PC-3 (cell line): Measurements from ENCODE around the gene PBX3. TPM values are rescaled to one million over a fixed set of nuclear protein-coding genes. Genes with fewer than 3 reads are reported as not detected.

ENCODE experiments used
- ATAC-seq: fragments of 200-7000 bp; cut with Tn5 transposase; 2 replicates; pipeline ENCODE4 v1.9.1; 2020; ENCODE audit warnings: mild to moderate bottlenecking, moderate library complexity
- BruUV-seq: library from RNA; stranded (reverse); fragments of 400-500 nt; replicated peaks from 2 replicates; lab custom pipeline; 2021; lab: Mats Ljungman, UMichigan
- CTCF ChIA-PET: fragments of 300-600 bp; sonication (Branson Sonifier 250); formaldehyde crosslinking; loops from one replicate; lab custom pipeline; 2022; ENCODE audit warnings: antibody characterized with exemption; lab: Charles Lee
- POLR2A ChIA-PET: fragments of 300-600 bp; sonication (Branson Sonifier 250); formaldehyde crosslinking; loops from one replicate; lab custom pipeline; 2022; ENCODE audit warnings: antibody characterized with exemption; ENCODE audit not compliant: unreplicated experiment; lab: Charles Lee
- DNase-seq: peaks from one replicate; pipeline ENCODE4 v3.0.0-alpha.2; 2015
- H2AFZ ChIP-seq: fragments of 300-600 bp; sonication (generic); 2 replicates; pipeline ENCODE4 v1.6.0; 2016; ENCODE audit warnings: antibody characterized with exemption, low read length
- H3F3A ChIP-seq: fragments of 300-600 bp; sonication (generic); one replicate; pipeline ENCODE4 v1.6.0; 2017; ENCODE audit warnings: antibody characterized with exemption, low read length, control low read depth, mild to moderate bottlenecking; ENCODE audit not compliant: unreplicated experiment
- H3K27ac ChIP-seq: fragments of 300-600 bp; sonication (generic); 2 replicates; pipeline ENCODE4 v1.5.1; 2016; ENCODE audit warnings: mild to moderate bottlenecking, low read length
- H3K27me3 ChIP-seq: fragments of 300-600 bp; sonication (generic); 2 replicates; pipeline ENCODE4 v1.6.1; 2016; ENCODE audit warnings: low read length, mixed read lengths
- H3K36me3 ChIP-seq: fragments of 300-600 bp; sonication (generic); 2 replicates; pipeline ENCODE4 v1.6.1; 2016; ENCODE audit warnings: low read depth, mixed run types, low read length, mixed read lengths
- H3K4me1 ChIP-seq: fragments of 300-600 bp; sonication (generic); 2 replicates; pipeline ENCODE4 v1.5.1; 2016; ENCODE audit warnings: low read length; ENCODE audit not compliant: insufficient read depth
- H3K4me2 ChIP-seq: fragments of 300-600 bp; sonication (generic); 2 replicates; pipeline ENCODE4 v1.6.0; 2016; ENCODE audit warnings: low read length
- H3K4me3 ChIP-seq: fragments of 300-600 bp; sonication (generic); 2 replicates; pipeline ENCODE4 v1.5.1; 2016; ENCODE audit warnings: mild to moderate bottlenecking, low read length, mixed read lengths
- H3K79me2 ChIP-seq: fragments of 300-600 bp; sonication (generic); 2 replicates; pipeline ENCODE4 v1.6.1; 2017; ENCODE audit warnings: low read length, mixed read lengths
- H3K9ac ChIP-seq: fragments of 300-600 bp; sonication (generic); 2 replicates; pipeline ENCODE4 v1.6.0; 2016; ENCODE audit warnings: mild to moderate bottlenecking, low read length
- H3K9me2 ChIP-seq: fragments of 300-600 bp; sonication (generic); replicated peaks from 2 replicates; pipeline ENCODE4 v1.6.1; 2016; ENCODE audit warnings: mixed run types, low read length, mixed read lengths
- H3K9me3 ChIP-seq: fragments of 300-600 bp; sonication (generic); 2 replicates; pipeline ENCODE4 v1.6.1; 2016; ENCODE audit warnings: low read length, mixed read lengths
- H4K20me1 ChIP-seq: fragments of 300-600 bp; sonication (generic); 2 replicates; pipeline ENCODE4 v1.6.1; 2016; ENCODE audit warnings: low read length, mixed read lengths
- EZH2 ChIP-seq: fragments of 300-600 bp; sonication (generic); IDR thresholded peaks from one replicate; pipeline ENCODE4 v1.6.1; 2017; ENCODE audit warnings: antibody characterized with exemption, mild to moderate bottlenecking, low read length; ENCODE audit not compliant: unreplicated experiment
- EZH2phosphoT487 ChIP-seq: fragments of 300-600 bp; sonication (generic); IDR thresholded peaks from 2 replicates; pipeline ENCODE4 v1.6.1; 2018; ENCODE audit warnings: mild to moderate bottlenecking, antibody characterized with exemption, low read length, borderline replicate concordance
- intact Hi-C: fragments of 100-400 bp; cut with micrococcal nuclease; formaldehyde crosslinking; loops from 2 replicates; pipeline ENCODE4 v1.9.0; 2023
- total RNA-seq: library from RNA; depleted of rRNA; stranded (reverse); fragments of >200 nt; gene quantifications from 2 replicates; pipeline ENCODE4 v1.2.3, GENCODE V29; 2014
- TF ChIP-seq, protein P1 (sequence below): fragments of 300-600 bp; sonication (generic); conservative IDR thresholded peaks from 2 replicates; pipeline ENCODE4 v1.5.1; 2017; ENCODE audit warnings: antibody characterized with exemption, low read depth, mild to moderate bottlenecking, low read length

PBX3 gene
- total RNA-seq, 1 experiment from 2014 or later = 35.5 TPM

DNA sequence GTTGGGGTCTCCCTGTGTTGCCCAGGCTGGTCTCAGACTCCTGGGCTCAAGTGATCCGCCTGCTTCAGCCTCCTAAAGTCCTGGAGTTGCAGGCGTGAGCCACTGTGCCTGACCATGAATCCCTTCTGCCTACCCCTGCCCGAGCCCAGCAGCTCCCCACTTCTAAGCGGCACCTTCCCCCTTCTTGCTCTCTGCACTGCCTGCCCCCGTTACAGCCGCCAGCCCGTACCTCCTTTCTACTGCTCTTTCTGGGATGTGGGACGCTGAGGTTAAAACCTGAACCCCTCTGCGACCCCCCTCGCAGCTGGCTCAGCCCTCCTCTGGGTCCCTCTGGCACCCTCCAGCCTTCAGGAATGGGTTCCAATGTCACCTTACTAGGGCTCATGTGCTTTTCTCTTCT is 249.6 kb downstream of the PBX3 start:
- Histone ChIP-seq H3K4me2 (no peak overlapping the region), H3F3A (no peaks in the 10 kb centered on the region), H3K27ac (no peak overlapping the region), H3K79me2 (no peaks in the 10 kb centered on the region), H3K9me2 (no peaks in the 10 kb centered on the region), H4K20me1 (no peaks in the 10 kb centered on the region), H3K27me3 (no peaks in the 10 kb centered on the region), H3K4me3 (no peak overlapping the region), H3K36me3 (no peaks in the 10 kb centered on the region), H2AFZ (no peak overlapping the region), H3K4me1 (no peaks in the 10 kb centered on the region), H3K9ac (no peak overlapping the region), H3K9me3 (no peaks in the 10 kb centered on the region)
- intact Hi-C loops = no loop called here
- ChIA-PET CTCF (no interaction called here), POLR2A (no interaction called here)
- TF ChIP-seq EZH2phosphoT487 = no peak
- TF ChIP-seq, protein P1, sequence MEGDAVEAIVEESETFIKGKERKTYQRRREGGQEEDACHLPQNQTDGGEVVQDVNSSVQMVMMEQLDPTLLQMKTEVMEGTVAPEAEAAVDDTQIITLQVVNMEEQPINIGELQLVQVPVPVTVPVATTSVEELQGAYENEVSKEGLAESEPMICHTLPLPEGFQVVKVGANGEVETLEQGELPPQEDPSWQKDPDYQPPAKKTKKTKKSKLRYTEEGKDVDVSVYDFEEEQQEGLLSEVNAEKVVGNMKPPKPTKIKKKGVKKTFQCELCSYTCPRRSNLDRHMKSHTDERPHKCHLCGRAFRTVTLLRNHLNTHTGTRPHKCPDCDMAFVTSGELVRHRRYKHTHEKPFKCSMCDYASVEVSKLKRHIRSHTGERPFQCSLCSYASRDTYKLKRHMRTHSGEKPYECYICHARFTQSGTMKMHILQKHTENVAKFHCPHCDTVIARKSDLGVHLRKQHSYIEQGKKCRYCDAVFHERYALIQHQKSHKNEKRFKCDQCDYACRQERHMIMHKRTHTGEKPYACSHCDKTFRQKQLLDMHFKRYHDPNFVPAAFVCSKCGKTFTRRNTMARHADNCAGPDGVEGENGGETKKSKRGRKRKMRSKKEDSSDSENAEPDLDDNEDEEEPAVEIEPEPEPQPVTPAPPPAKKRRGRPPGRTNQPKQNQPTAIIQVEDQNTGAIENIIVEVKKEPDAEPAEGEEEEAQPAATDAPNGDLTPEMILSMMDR = no peak
- no peak for TF ChIP-seq EZH2
- DNase-seq (no peak), ATAC-seq (no peak)
- BruUV-seq = no TSS peak

DNA sequence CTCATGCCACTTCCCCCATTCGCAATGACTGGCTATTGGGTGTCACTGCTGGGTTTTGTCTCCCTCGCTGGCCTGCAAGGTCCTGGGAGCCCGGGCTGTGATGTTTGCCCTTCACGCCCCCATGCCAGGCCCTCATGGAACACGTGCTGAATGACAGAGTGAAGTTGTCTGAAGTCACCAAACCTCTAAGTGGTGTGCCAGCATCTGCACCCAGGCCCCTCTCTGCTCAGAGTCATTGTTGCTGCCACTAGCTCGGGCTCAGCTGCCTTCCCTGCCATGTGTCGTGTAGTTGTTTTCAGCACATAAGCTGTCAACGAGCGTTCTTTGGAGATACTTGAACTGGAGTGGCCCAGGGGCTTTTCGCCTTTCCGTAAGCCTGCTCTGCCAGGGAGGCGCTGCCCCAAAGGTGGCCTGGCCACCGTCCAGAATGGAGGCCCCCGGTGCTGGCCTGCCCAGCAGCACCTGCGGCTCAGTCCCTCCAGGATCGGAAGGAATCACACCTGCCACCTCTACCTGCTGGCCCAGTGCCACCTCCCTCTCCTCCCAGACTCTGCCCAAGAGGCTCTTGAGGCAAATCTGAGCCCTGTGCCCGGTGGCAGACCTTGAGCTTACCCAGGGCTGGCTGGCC is 250.1 kb downstream of the PBX3 start:
- ATAC-seq (no peak), DNase-seq (no peak)
- ChIA-PET CTCF (no interaction called here), POLR2A (no interaction called here)
- Histone ChIP-seq H3K9ac (no peak overlapping the region), H3K9me2 (no peaks in the 10 kb centered on the region), H3F3A (no peaks in the 10 kb centered on the region), H3K36me3 (no peaks in the 10 kb centered on the region), H3K4me1 (no peaks in the 10 kb centered on the region), H3K27ac (no peak overlapping the region), H3K4me2 (no peak overlapping the region), H2AFZ (no peak overlapping the region), H4K20me1 (no peaks in the 10 kb centered on the region), H3K27me3 (no peaks in the 10 kb centered on the region), H3K9me3 (no peaks in the 10 kb centered on the region), H3K79me2 (no peaks in the 10 kb centered on the region), H3K4me3 (no peak overlapping the region)
- TF ChIP-seq EZH2phosphoT487 (no peak), EZH2 (no peak)
- TF ChIP-seq, protein P1 = no peak
- intact Hi-C loops = no loop called here
- no TSS peak for BruUV-seq

DNA sequence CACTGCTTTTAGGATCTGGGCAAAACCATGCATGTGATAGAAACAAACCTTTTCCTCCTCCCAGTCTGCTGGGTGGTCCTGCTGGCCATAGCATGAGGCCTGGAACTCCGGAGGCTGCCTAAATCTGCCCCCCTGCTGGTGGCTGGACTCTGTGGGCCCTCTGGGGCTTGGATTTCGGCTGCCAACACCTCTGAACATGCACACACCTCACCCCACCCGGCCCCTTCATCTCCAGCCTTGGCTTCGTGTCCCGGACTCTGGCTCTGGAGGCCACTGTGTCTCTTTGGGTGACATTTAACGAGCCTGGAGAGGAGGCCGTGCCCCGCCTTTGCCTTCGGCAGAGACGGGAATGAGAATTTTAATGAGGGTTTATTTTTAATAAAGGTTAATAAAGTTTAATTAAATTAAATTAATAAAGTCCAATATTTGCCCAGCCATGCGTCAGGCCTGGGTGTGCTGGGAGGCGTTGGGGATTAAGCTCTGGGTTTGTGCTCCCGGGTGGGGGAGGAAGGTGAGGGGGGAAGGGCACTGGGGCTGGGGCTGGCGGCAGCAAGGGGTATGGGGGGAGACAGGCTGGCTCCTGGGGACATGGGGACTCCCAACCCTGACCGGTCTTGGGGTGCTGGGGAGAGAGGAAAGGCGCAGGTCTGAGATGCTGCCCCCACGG is 251.8 kb downstream of the PBX3 start:
- Histone ChIP-seq H3K4me1 (no peaks in the 10 kb centered on the region), H3F3A (no peaks in the 10 kb centered on the region), H4K20me1 (no peaks in the 10 kb centered on the region), H2AFZ (no peak overlapping the region), H3K9ac (no peak overlapping the region), H3K4me2 (no peak overlapping the region), H3K9me2 (no peaks in the 10 kb centered on the region), H3K79me2 (no peaks in the 10 kb centered on the region), H3K4me3 (no peak overlapping the region), H3K27ac (no peak overlapping the region), H3K27me3 (no peaks in the 10 kb centered on the region), H3K9me3 (no peaks in the 10 kb centered on the region), H3K36me3 (no peaks in the 10 kb centered on the region)
- no TSS peak for BruUV-seq
- DNase-seq = no peak
- TF ChIP-seq EZH2phosphoT487 (no peak), EZH2 (no peak)
- TF ChIP-seq, protein P1 = no peak
- ChIA-PET POLR2A (no interaction called here), CTCF (no interaction called here)
- no peak for ATAC-seq
- intact Hi-C loops = no loop called here
